HG03159 (cell line): ENCODE measurements around the gene POLR3G.

ENCODE experiments used
- ATAC-seq: cut with Tn5 transposase; IDR thresholded peaks from one replicate; pipeline ENCODE4 v1.9.1; 2021; ENCODE audit warnings: mild to moderate bottlenecking, moderate library complexity; ENCODE audit not compliant: unreplicated experiment

The POLR3G gene

DNA sequence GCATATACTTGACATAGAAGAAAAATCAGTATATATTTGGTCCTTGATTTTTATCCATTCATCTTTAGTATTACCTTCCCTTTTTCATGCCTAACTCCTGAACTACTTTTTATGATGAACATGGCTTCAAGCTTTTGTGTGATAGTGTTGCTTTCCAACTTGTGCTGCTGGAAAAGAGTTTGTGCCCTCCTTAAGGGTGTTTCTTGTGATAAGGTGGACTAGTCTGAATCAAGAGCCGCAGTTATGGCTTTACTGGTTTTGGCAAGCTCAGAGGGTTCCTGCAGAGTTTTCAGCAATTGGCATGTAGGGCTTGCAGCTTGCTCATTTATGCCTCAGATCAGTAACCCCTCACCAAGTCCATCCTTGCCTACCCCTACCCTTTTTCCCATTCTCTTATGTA lies 20.5 kb downstream of the POLR3G start:
- ATAC-seq: no peak

DNA sequence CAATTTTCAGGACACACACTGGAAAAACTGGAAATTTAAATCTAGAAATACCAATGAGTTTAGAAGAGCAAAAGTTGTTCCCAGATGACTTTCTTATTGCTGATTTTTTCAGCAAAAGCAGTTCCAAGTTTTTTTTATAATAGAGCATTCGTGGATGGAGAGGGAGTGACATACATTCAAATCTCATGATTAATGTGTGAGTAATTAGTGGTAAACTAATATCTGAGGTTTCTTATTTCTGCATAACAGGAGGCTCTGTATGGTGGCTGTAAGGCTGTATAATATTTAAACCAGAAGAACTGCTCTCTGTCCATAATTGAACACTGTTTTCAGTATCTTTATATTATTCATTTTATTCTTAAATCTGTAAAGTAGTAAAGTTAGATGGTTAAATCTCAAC lies 28.9 kb downstream of the POLR3G start:
- ATAC-seq: no peak

DNA sequence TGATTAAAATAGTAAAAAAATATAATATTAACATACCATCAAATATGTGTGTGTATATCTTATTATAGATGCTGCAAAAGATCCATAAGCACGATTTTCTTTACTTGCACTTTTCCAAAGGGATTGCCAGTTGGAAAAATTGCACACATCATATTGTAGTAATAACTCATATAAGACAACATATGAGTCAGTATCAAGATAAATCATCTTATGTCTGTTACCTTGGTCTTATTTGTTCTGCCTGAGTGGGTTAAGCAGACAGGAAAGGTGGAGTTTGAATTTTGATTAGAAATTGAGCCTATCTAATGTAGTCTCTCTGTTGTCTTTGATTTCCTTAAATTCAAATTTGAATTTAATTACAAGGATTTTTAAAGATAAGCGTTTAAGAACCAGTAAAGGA lies 30.1 kb downstream of the POLR3G start:
- no peak for ATAC-seq

DNA sequence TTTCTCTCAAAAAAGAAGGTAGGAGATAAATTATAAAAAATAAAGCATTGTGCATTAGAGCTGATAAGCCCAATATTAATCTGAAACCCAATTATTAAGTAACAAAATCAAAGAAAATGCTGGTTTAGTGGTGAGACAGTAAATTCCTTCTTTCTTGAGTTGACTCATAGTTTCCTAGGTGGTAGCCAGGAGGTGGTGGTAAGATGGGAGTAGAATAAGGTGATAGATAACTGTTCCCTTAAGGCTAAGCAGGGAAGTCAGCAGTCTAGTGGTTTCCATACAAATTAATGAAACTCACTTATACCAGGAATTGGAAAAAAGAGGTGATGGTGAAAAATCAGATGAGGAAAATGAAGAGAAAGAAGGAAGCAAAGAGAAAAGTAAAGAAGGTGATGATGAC lies 31.6 kb downstream of the POLR3G start:
- ATAC-seq: no peak

DNA sequence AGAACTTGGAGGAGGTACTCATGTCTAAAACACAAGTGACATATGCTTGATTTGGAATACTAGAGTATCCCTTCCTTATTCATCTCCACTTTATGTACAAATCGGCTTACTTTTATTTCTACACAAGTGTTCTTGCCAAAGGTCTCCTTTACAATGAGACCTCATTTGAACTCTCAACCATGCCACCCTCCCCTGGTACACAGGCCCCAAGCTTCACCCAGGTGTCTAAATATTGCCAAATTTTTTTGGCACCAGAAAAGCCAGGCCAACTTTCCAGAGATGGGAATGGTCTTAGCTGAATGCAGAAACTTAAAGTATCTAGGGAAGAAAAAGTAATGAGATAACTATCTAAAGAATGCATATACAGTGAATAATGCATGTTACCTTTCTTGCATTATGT lies 35.8 kb downstream of the POLR3G start:
- ATAC-seq: no peak

DNA sequence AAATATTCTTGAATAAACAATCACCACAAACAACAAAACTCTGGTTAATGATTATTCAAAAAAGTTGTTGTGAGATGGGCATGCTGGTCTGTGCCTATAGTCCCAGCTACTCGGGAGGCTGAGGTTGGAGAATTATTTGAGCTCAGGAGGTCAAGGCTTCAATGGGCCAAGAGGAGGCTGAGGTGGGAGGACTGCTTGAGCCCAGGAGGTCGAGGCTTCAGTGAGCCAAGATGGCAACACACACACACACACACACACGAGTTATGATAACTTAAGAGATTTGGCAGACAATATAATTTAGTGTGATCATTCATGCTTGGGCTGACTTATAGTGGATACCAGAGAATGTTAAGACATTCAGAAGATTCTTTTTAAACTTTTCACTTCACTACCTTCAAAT lies 39.9 kb downstream of the POLR3G start:
- ATAC-seq: no peak

DNA sequence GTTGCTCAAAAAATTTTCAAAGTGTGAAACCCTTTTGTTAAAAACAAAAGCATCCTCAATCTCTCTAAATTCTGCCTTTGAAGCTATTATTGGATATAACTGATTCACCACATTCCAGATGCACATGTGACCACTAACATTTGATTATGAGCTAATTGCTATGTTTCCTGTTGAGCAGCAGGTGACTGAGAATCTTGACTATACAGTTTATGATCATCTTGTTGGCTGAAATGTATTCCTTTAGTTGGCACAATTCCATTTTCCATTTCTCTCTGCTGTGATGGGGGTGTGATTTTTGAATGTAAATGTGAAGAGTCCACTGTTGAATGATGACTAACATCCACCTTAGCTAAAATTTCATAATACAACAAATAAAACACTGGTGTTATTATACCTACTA lies 44.0 kb downstream of the POLR3G start:
- no peak for ATAC-seq

DNA sequence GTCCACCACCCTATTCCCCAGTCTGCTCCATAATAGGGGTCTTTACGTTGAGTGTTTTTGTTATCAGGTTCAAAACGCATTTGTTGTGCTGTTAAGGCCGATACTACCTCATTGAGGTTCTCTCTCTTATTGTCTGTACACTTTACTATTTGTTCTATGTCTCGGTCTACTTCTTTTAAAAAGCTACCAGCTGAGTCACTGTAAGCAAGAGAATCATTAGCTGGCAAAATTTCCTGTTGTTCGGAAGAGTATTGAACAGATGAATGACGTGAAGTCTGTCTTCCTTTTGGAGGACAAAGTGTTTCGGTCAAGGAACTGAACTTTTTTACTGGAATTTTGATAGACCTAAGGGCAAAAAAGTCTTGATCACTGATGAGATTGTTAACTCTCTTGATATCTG lies 44.4 kb downstream of the POLR3G start:
- no peak for ATAC-seq

DNA sequence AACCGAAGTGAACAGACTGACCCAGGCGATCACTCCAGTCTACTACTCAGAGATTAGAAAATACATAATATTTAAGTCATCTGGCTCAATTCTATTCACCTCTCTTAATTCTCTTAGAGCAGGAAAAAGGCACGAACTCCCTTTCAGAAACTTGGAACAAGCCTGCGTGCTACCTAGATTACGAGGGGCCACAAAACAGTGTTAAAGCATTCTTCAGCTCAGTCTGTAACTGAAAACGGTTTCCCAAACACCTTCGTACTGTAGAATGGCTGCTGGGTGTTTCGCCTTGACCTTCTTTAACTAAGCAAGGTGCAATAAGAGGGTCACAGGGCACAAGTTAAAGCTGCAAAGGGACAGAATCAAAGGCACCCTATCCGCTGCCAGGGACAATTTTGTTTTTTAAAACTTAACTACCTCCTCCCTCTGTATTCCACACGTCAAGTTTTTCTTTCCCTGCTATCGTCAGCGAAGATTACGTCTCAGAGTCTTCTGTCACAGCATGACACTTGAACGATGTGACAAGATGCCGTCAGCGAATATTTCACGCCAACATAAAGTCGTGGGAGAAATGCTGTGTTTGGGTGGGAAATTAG lies 54.0 kb downstream of the POLR3G start:
- peak; percentile 3 for ATAC-seq

DNA sequence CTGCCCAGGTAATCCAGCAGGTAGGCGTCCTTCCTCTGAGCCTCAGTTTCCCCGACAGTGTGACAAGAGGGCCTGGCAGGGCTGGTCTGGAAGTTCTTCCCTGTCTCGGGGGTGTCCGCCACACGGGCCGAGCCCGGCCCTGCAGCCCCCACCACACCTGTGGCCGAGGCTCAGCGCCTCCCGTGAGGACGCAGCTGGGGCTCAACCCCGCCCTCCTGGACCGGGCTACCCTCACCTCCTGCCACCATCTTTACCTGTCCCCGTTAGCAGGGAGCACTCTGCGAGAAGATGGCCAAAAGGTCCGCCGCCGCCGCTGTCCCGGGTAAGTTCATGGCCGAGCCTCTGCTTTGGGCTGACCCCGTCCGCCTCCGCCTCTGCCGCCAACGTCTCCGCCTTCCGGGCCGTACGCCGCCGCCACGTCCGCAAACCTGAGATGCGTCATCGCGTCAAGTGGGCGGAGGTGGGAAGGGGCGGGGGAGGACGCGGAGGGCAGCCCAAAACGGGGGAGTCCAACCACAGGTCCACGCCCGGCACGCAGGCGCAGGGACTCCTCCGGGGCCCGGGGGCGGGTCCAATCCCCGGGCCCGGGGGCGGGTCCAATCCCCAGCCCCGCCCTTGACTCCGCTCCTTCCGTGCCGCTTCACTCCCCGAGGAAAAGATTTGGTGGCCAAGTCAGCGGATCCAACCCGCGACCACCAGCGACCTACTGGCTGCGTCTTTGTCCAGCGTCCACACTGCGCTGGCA lies 54.7 kb downstream of the POLR3G start, which contains the start of gene LYSMD3:
TSS of gene LYSMD3 (minus strand) at position 391 of the 745 bp plus-strand sequence. CDS start 4,295 bp downstream, outside the sequence.
- peak; percentile 88 for ATAC-seq

DNA sequence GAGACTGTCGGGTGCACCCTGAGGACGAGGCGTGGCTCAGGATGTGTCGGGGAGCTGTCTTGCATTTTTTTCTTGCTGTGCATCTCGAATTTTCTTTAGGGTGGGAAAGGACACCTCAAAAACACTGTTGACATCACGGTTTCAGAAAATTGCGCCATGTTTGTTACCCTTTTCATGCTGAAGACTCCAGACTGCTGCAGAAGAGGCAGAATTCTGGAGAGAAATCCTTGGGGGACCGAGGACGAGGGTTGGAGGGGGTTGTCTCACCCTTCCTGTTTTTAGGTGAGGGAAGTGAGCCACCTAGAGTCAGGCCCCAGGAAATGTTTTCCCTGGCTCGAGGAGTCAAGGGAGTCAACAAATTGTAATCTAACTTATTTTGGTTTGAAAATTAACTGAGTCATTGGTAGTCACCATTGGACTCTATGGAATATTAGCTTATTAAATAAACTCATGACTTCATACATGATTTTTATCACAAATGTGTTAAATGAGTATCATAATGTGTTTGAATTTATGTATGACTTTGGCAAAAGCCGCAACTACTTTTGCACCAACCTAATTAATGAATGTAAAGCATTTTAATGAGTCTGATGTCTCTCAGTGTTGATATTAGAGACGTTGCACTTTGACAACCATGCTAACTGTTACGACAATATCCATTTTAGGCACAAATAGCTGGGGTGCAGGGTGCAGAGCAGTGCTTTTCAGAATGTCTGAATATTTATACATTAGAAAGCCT lies 55.4 kb downstream of the POLR3G start:
- ATAC-seq: peak; percentile 58

DNA sequence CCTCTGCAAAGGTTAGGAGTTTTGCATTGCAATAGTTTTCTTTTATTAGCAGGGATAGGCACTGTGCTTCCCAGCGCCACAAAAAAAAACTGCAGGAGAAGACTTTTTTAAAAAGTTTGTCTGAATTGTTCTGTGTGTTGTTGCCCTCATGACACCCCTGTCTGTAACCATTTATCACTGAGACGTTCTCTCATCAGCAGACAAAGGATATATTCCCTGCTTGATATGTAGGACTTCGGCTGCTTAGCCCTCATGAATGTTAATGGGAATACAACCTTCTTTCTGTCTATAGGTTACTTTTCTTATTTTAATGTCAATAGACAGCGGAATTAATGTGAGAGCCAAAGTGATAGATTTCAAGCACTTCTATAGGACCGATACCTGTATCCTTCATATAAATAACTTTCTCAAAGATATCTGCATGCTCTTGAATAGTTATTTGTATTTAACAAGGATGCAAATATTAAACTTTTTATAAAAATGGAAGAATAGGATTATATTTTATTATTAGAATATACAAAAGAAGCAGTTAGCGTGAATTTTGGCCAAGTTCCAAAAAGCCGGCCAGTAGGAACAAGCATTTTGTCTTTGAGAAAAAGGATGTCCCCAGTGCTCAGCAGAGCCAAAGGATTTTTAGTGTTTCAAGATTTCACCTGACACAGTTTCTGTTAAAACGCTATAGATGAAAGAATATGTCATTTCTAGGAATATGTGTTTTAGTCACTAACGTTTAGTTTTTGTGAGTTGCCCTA lies 56.2 kb downstream of the POLR3G start:
- no peak for ATAC-seq

DNA sequence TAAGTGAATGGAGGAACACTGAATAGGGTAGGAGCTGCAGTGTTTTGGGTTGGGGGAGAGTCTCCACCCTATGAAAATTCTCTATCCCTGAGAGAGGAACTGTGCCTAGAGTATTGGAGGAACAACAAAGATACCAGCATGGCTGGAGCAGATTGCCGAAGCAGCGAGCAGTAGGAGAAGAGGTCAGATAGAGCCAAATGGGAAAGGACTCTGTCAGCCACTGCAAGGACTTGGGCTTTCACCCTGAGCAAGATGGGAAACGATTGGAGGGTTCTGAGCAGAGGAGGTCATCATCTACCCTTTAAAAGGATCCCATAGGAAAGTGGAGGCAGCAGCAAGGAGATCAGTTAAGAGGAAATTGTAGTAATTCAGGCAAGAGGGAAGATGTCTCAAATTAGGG lies 59.1 kb downstream of the POLR3G start:
- no peak for ATAC-seq

DNA sequence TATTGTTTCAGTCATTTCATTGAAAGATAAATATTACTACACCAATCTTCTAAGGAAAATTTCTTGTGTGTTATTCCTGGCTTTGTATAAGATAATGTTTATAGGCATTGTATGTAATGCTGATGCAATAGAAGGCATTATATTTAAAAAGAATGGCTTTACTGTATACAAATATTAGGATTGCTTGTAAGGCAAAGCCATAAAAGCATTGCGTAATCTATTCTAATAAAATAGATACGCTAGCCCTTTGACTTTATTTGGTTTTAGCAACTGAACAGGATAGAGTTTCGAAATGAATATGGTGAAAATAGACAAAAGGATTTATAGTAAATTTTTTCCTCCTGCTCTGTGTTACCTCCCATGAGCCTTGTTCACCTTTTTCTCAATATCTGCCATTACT lies 60.3 kb downstream of the POLR3G start:
- ATAC-seq: no peak

DNA sequence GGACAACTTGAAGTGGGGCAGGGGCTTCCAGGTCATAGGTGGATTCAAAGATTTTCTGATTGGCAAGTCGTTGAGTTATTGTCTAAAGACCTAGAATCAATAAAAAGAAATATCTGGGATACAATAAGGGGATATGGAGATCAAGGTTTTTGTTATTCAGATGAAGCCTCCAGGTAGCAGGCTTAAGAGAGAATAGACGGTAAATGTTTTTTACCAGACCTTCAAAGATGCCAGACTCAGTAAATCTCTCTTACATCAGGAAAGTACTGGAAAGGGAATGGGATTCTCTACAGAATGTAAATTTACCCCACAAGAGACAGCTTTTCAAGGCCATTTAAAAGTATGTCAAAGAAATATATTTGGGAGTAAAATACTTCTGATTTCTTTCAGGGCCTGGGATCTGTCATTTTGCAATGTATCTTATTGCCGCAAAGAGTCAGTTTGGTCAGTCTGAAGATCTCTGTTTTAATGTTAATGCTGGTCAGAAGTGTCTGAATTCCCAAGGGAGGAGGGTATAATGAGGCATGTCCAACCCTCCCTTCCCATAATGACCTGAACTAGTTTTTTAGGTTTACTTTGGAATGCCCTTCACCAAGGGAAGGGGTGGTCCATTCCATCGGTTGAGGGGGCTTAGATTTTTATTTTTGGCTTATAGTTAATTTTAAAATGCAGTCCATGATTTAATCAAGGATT lies 68.3 kb downstream of the POLR3G start:
- ATAC-seq: no peak

DNA sequence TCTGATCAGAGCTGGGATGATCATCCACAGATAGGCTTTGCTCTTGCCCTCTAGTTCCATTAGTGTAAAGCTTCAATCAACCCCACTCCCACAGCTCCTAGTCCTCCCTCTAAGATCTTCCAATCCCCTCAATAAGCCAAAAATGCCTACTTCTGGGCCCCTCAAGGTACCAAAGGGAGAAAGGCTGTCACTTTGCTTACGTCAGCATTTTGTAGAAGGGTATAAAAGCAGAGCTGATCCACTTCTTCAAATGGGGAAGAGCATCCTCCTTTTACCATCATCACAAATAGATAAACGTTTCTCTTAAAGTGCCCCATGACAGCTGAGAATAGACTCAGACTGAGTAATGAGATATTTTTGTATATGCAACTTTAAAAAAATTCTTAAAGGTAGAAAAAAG lies 70.8 kb downstream of the POLR3G start:
- ATAC-seq: no peak

DNA sequence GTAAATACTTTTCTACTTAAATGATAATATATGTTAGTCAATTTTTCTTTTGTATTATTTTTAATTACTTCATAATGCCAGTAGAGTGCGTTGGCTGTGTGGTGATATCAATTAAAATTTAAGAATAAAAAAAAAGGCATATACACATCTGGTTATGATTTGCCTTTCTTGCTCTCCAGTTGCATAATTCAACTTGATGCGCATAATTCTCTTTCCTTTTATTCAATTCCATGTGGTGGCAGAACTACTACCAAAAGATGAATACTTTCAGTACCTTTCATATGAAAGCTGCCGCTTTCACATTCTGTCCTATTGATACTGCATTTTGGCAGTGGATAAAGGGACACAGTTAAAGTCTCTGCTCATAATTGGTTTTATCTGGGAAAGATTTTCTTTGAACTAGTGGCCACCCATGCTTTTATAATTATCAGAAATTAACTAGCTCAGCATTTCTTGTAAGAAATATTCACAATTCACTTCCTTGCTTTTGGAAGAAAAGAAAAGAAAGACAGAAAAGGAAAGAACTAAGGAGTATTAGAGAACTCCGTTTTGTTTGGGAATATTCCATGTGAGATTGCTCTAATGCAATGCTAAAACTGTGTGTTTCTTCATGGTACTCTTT lies 71.7 kb downstream of the POLR3G start:
- ATAC-seq: no peak

DNA sequence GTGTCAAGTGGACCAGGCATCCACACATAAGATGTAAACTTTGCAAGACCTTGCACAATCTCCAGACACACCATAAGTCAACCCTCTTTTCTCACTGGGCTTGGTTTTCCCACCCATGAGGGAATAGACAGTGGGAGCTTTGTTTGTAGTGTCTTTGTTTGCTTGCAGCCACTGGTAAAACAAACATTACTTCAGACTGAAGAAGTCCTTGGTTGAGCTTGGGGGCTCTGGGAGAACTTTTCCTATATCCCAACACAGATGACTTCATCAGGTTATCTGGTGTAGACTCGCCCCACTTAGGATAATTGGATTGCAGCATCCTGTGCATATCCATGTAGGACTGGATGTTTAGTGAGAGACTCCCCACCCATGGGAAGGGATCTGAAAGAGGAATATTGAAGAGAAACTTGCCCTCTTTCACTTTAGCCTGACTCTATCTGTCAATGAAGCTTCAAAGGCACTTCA lies 72.4 kb downstream of the POLR3G start:
- no peak for ATAC-seq

DNA sequence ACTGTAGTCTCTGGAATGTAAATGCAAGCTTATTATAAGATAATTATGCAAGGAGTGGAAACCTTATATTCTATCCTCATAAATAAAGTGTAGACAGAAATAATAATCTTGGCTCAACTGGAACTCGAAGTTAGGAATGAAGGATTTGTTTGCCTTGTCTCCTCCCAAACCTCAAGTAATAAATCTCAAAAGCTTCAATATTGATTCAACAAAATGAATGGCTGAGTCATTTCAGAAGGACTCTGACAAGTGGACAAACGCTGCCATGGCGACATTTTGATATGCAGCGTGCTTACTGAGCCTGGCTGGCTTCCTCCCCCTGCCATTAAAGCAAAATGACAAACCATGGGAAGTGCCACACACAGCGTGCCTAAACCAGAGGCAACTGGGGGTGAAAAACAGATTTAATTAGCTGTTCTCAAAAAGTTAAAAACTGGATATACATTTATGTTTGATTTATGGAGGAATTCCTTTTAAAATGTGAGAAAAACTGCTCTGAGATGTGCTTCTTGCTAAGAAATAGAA lies 73.5 kb downstream of the POLR3G start:
- no peak for ATAC-seq

DNA sequence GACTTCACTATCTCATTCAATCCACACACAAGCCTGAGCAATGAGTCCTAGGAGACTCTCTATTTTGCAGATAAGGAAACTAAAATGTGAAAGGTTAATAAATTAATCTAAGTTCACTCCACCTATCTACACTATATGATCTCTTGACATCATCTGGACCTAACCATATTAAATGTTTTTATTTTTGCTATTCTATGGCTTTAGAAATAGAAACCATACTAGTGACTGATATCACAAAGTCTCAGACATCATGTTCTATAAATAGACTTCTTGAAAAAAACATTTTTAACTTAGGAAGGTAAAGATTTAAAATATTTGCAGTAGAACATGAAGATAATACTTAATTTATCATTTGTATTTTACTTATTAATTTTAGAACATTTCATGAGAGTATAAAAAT lies 74.6 kb downstream of the POLR3G start:
- no peak for ATAC-seq
